T-helper 2 cell (primary cell): ENCODE data around the gene POU6F1.

Source experiments
- DNase-seq, 5 experiments: peaks; one replicate each; pipeline versions ENCODE4 v3.0.0 to v3.0.0-alpha.2; 2012 to 2022

Gene POU6F1

DNA sequence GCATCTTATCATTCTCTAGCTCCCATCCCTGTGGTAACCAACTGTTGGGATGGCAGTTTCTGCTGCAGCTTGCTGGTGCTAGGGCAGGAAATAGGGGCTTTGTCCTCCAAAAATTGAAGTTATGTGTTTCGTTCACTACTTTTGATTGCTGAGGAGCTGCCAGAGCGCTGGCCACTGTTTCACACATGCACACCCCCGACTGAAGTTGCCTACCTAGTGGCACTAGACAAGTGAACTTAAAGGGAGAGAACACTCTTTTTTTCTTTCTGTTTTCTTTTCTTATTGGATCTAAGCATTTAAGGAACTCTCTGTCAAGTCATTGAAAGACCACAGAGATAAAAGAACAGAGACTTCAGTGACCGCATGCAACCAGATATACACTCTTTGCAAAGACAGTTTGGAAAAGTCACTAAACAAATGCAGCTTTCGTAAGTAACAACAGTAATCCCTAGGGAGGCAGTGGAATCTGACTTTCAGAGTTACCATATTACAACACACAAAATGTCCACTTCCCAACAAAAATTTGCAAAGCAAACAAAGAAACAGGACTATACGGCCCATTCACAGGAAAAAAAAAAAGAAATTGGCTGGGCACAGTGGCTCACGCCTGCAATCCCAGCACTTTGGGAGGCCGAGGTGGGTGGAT lies 56.9 kb downstream of the POU6F1 start:
- DNase-seq: no peak

DNA sequence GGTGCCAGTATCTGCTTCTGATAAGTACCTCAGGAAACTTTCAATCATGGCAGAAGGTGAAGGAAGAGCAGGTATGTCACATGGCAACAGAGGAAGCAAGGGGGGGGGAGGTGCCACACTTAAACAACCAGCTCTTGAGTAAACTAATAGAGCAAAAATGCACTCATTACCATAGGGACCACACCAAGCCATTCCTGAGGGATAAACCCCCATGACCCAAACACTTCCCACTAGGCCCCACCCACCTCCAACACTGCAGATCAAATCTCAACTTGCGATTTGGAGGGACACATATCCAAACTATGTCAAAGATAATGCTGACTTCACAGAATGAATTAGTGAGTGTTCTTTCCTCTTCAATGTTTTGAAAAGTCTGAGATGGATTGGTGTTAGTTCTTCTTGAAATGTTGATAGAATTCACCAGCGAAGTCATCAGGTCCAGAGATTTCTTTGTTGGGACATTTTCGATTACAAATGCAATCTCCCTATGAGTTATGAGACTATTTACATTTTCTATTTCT lies 61.6 kb downstream of the POU6F1 start:
- no peak for DNase-seq

DNA sequence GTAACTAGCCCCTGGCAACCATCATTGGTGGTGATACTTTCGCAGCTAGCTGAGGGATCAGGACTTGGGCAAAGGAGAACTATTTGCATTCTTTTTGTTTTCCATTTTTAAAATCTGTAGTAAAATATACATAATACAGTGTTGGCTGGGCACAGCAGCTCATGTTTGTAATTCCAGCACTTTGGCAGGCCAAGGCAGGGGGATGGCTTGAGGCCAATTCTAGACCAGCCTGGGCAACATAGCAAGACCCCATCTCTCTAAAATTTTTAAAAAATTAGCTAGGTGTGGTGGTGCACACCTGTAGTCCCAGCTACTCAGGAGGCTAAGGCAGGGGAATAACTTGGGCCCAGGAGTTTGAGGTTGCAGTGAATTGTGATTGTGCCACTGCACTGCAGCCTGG lies 64.9 kb downstream of the POU6F1 start:
- DNase-seq: no peak

DNA sequence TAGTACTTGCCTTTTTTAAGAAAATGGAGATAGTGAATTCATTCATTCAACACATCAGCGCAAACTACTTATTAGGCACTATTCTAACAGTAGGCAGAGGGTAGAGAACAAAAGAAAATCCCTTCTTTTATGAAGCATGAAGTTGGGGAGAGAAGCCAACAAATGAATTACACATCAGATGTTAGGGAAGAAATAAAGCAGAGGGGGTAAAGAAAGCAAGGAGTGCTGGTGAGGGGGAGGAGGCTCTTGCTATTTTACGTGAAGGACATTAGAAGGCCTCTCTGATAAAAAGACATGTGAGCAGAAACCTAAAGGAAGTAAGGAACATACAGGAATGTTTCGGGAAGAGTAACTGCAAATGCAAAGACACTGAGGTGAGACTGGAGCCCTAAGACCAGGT lies 67.1 kb downstream of the POU6F1 start:
- no peak for DNase-seq

DNA sequence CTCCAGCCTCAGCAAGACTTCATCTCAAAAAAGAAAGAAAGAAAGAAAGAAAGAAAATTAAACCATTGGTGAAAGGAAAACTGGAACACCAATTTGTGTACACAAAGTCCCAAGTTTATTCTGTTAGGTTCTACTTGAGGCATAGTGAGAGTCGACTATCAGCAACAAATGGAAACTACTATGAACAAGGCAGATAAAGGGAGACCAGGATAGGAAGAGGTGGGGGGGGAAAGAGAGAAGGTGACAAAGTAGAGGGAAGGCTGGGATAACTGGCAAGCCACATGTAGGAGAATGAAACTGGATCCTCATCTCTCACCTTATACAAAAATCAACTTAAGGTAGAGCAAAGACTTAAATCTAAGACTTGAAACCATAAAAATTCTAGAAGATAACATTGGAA lies 70.6 kb downstream of the POU6F1 start:
- DNase-seq: no peak

DNA sequence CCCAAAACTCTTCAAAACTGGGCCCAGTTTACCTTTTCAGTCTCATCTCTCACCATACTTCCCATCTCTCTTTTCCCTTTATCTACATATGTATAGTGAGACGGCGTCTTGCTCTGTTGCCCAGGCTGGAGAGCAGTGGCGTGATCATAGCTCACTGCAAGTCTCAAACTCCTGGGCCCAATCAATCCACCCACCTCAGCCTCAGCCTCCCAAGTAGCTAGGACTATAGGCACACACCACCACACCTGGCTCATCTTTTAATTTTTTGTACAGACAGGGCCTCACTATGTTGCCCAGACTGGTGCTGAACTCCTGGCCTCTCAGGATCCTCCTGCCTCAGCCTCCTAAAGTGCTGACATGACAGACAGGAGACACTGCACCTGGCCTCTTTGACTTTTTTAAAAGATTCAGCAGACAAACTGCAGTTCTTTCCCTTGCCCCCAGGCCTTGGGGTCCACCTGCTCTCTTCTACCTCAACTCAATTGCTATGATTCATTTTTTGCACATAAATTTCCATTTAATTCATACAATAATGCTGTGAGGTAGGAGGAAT lies 78.5 kb downstream of the POU6F1 start:
- DNase-seq: no peak
